ENCODE results near the gene KRT3. TPM values are rescaled to one million over a fixed set of nuclear protein-coding genes. Genes with fewer than 3 reads are reported as not detected.

KRT3 gene
- total RNA-seq, 1 donor from 2014 or later: not detected

Other genes with a start within 250 kb of the KRT3 start
- gene KRT71, start 243.0 kb downstream of the KRT3 start, total RNA-seq: not detected
- not detected for gene KRT74, start 222.3 kb downstream of the KRT3 start, total RNA-seq
- not detected for gene KRT72, start 194.7 kb downstream of the KRT3 start, total RNA-seq
- gene KRT73, start 177.6 kb downstream of the KRT3 start, total RNA-seq: not detected
- not detected for gene KRT2, start 143.9 kb downstream of the KRT3 start, total RNA-seq
- 2.9 TPM for gene KRT1, start 115.7 kb downstream of the KRT3 start, total RNA-seq
- gene KRT77, start 92.6 kb downstream of the KRT3 start, total RNA-seq: not detected
- gene KRT76, start 18.8 kb downstream of the KRT3 start, total RNA-seq: not detected
- not detected for gene KRT4, start 18.0 kb upstream of the KRT3 start, total RNA-seq
- not detected for gene KRT79, start 38.2 kb upstream of the KRT3 start, total RNA-seq
- gene KRT78, start 52.9 kb upstream of the KRT3 start, total RNA-seq: not detected
- gene KRT8, start 109.0 kb upstream of the KRT3 start, total RNA-seq: 1,446 TPM
- gene KRT18, start 153.0 kb upstream of the KRT3 start, total RNA-seq: 564 TPM
- gene EIF4B, start 210.3 kb upstream of the KRT3 start, total RNA-seq: 546 TPM